Measurements from ENCODE around the gene RAD18. TPM values are rescaled to one million over a fixed set of nuclear protein-coding genes. Genes with fewer than 3 reads are reported as not detected.

The RAD18 gene
- total and polyA plus RNA-seq, 12 donors: 2.0 to 11.4 (median 8.5) TPM

DNA sequence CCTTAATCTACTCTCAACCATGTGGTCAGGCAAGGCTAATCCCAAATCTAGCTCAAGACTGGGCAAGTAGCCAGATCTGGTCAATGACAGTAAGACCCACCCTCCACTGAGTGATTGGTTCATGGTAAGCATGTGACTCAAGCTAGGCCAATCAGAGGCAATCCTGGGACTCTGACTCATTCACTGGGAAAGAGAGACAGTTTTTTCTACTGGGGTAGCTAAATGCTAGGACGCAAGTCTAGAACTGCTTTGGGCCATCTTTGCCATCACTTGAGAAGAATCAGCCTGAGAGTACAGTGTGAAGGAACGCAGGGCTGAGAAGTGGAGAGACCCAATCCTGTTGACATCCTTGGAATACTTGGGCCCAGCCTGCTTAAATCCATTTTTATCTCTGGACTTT lies 9.4 kb upstream of the RAD18 start:
- Histone ChIP-seq H3K36me3 (replicated peaks in 1 of 2) (no peaks in the 10 kb centered on the region), H3K27ac (no peak overlapping the region), H3K27me3 (no peaks in the 10 kb centered on the region), H3K4me3 (no peak overlapping the region), H3K4me1 (replicated peaks in 1 of 2) (no peaks in the 10 kb centered on the region), H3K9me3 (replicated peaks in 1 of 3) (no peaks in the 10 kb centered on the region)
- DNase-seq: peak in 4 of 7 donors; percentile 33 to 62 (median 44)
- intact Hi-C loops (cut with DNase I): loop anchor here (5.0 kb wide), 2 partner anchors 95 to 330 kb away; no protein-coding TSS in a partner anchor
- 83 to 90% (median 87%) methylated on average over 2 of the region's 2 CpGs for WGBS, 4 donors
- no peak for TF ChIP-seq POLR2A (IDR thresholded peaks at IDR 0.05)
- TF ChIP-seq, protein P1, sequence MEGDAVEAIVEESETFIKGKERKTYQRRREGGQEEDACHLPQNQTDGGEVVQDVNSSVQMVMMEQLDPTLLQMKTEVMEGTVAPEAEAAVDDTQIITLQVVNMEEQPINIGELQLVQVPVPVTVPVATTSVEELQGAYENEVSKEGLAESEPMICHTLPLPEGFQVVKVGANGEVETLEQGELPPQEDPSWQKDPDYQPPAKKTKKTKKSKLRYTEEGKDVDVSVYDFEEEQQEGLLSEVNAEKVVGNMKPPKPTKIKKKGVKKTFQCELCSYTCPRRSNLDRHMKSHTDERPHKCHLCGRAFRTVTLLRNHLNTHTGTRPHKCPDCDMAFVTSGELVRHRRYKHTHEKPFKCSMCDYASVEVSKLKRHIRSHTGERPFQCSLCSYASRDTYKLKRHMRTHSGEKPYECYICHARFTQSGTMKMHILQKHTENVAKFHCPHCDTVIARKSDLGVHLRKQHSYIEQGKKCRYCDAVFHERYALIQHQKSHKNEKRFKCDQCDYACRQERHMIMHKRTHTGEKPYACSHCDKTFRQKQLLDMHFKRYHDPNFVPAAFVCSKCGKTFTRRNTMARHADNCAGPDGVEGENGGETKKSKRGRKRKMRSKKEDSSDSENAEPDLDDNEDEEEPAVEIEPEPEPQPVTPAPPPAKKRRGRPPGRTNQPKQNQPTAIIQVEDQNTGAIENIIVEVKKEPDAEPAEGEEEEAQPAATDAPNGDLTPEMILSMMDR (IDR thresholded peaks at IDR 0.05): no peak

- H3K27me3 ChIP-seq: no peaks in the 10 kb centered on the region
- intact Hi-C loops (cut with DNase I): loop anchor here (5.0 kb wide), 2 partner anchors 96 to 331 kb away; no protein-coding TSS in a partner anchor
- no peaks in the 10 kb centered on the region for H3K36me3 ChIP-seq (replicated peaks in 1 of 2)
- no peak overlapping the region for H3K27ac ChIP-seq
- peak; percentile 42 to 90 (median 73) for DNase-seq
- H3K9me3 ChIP-seq (replicated peaks in 1 of 3): no peaks in the 10 kb centered on the region
- H3K4me1 ChIP-seq (replicated peaks in 1 of 2): no peaks in the 10 kb centered on the region
- no peak for TF ChIP-seq POLR2A (IDR thresholded peaks at IDR 0.05)
- TF ChIP-seq, protein P1 (IDR thresholded peaks at IDR 0.05): peak; percentile 96 to 100 (median 98)
- H3K4me3 ChIP-seq: no peak overlapping the region
- WGBS, 4 donors: 1% methylated on average over 7 of the region's 7 CpGs
Measured at GRCh38 chr3:8970971-8971589, 7.8 kb upstream of the RAD18 start.

DNA sequence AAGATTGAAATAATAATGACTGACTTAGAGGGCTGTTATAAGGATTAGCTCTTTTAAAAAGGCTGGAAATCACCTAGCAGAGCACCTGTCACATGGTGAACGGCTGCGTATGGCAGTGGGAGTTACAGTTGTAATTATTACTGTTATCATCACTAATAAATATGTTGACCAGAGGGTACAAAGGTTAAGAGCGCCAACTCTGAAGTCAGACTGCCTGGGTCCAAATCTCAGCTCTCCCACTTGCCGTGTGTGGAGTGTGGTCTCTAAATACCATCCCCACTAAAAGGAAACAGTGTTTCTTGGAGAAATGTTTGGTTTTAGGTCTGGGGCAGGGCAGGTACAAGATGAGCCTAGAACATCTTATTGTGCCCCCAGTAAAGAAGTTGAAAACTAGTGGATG lies 6.0 kb upstream of the RAD18 start:
- Histone ChIP-seq H3K27ac (no peak overlapping the region), H3K4me1 (replicated peaks in 1 of 2) (no peaks in the 10 kb centered on the region), H3K9me3 (replicated peaks in 1 of 3) (no peaks in the 10 kb centered on the region), H3K27me3 (no peaks in the 10 kb centered on the region), H3K4me3 (no peak overlapping the region), H3K36me3 (replicated peaks in 1 of 2) (no peaks in the 10 kb centered on the region)
- DNase-seq: no peak
- 45 to 62% (median 53%) methylated on average over 4 of the region's 4 CpGs for WGBS, 4 donors
- intact Hi-C loops (cut with DNase I): no loop called here
- TF ChIP-seq, protein P1 (IDR thresholded peaks at IDR 0.05): no peak
- TF ChIP-seq POLR2A (IDR thresholded peaks at IDR 0.05): no peak

GRCh38 chr3:8968375-8968882 lies 5.2 kb upstream of the RAD18 start:
- DNase-seq: no peak
- no peak overlapping the region for H3K4me3 ChIP-seq
- H3K27ac ChIP-seq: no peak overlapping the region
- H3K27me3 ChIP-seq: no peaks in the 10 kb centered on the region
- intact Hi-C loops (cut with DNase I): no loop called here
- H3K9me3 ChIP-seq (replicated peaks in 1 of 3): no peaks in the 10 kb centered on the region
- no peaks in the 10 kb centered on the region for H3K36me3 ChIP-seq (replicated peaks in 1 of 2)
- peaks cover 0 to 4% of the 10 kb centered on the region in 2 donors for H3K4me1 ChIP-seq (replicated peaks in 1 of 2)
- 45 to 72% (median 56%) methylated on average over 5 of the region's 5 CpGs for whole genome bisulfite sequencing, 4 donors
- no peak for TF ChIP-seq POLR2A (IDR thresholded peaks at IDR 0.05)
- TF ChIP-seq, protein P1 (IDR thresholded peaks at IDR 0.05): no peak
